HL-60 (cell line): Measurements from ENCODE around the gene TNC.

Experiments
- GABPA ChIP-seq: IDR thresholded peaks from 2 replicates; pipeline ENCODE4 v1.6.1; 2012; ENCODE audit warnings: low read depth
- POLR2AphosphoS5 ChIP-seq: IDR thresholded peaks from 2 replicates; pipeline ENCODE4 v1.6.1; 2012; ENCODE audit warnings: low read depth
- REST ChIP-seq: IDR thresholded peaks from 2 replicates; pipeline ENCODE4 v1.6.1; 2012; ENCODE audit warnings: low read depth; ENCODE audit not compliant: insufficient replicate concordance
- TF ChIP-seq, protein P1 (sequence below): IDR thresholded peaks from one replicate; pipeline ENCODE4 v1.5.1; 2011; ENCODE audit warnings: low read length, control low read depth, inconsistent platforms; ENCODE audit not compliant: insufficient read depth

DNA sequence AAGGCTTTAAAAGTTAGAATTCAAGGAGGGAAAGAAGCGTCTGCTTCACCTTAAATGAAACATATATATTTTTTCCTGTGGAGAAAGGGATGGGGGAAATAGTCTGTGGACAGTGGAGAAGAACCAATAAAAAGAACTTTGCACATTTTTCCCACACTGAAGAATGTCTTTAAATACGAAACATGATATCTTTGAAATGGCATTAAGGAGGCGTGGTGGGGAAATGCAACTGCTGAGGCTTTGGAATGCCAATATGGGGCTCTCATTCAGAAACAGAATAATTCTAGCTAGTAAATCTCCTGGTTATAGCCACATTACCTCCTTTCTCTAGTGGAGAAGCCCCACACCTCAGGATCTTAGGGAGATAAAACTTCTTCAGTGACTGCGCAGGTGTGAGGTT lies 46.8 kb downstream of the TNC start:
- TF ChIP-seq, protein P1, sequence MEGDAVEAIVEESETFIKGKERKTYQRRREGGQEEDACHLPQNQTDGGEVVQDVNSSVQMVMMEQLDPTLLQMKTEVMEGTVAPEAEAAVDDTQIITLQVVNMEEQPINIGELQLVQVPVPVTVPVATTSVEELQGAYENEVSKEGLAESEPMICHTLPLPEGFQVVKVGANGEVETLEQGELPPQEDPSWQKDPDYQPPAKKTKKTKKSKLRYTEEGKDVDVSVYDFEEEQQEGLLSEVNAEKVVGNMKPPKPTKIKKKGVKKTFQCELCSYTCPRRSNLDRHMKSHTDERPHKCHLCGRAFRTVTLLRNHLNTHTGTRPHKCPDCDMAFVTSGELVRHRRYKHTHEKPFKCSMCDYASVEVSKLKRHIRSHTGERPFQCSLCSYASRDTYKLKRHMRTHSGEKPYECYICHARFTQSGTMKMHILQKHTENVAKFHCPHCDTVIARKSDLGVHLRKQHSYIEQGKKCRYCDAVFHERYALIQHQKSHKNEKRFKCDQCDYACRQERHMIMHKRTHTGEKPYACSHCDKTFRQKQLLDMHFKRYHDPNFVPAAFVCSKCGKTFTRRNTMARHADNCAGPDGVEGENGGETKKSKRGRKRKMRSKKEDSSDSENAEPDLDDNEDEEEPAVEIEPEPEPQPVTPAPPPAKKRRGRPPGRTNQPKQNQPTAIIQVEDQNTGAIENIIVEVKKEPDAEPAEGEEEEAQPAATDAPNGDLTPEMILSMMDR = no peak
- TF ChIP-seq POLR2AphosphoS5 (no peak), REST (no peak), GABPA (no peak)
